Measurements from ENCODE around the gene POR. TPM values are rescaled to one million over a fixed set of nuclear protein-coding genes. Genes with fewer than 3 reads are reported as not detected.
"Not testable (repeated sequence)": the region's sequence is repeated elsewhere in the genome, so short reads cannot be mapped to it uniquely, and the experiment has no call there.

POR gene
- total and polyA plus RNA-seq, 10 donors = 49.1 to 170 (median 117) TPM

DNA sequence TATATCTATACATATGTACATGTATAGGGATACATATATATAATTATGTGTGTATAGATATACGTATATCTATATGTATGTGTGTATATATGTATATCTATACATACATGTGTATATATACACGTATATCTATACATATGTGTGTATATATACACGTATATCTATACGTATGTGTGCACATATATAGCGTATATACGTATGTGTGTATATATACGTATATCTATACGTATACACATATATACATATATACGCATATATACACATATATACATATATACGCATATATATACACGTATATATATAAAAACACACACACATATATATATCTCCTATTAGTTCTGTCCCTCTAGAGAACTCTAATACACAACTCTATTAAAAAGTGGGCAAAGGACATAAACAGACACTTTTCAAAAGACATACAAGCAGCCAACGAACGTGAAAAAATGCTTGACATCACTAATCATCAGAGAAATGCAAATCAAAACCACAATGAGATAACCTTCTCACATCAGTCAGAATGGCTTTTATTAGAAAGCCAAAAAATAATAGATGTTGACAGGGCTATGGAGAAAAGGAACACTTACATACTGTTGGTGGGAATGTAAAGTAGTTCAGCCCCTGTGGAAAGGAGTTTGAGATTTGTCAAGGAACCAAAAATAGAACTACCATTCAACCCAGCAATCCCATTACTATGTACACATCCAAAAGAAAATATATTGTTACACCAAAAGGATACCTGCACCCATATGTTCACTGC is 101.4 kb downstream of the POR start:
- peaks cover 0 to 98% (median 28%) of the 10 kb centered on the region in 6 donors for H3K36me3 ChIP-seq
- DNase-seq = no peak
- intact Hi-C loops (cut with DNase I; ENCODE audit: low total_unique reads) = no loop called here
- H3K4me3 ChIP-seq = no peak overlapping the region
- H3K27ac ChIP-seq = no peak overlapping the region
- WGBS, 5 donors = 90 to 95% (median 93%) methylated on average over 13 of the region's 13 CpGs
- H3K9me3 ChIP-seq = no peaks in the 10 kb centered on the region
- H3K4me1 ChIP-seq = peaks cover 0 to 12% (median 7%) of the 10 kb centered on the region in 6 donors
- no peaks in the 10 kb centered on the region for H3K27me3 ChIP-seq (replicated peaks in 1 of 7)
- TF ChIP-seq POLR2AphosphoS5 (IDR thresholded peaks at IDR 0.05) (no peak), POLR2A (IDR thresholded peaks at IDR 0.05) (no peak)
- TF ChIP-seq, protein P1, sequence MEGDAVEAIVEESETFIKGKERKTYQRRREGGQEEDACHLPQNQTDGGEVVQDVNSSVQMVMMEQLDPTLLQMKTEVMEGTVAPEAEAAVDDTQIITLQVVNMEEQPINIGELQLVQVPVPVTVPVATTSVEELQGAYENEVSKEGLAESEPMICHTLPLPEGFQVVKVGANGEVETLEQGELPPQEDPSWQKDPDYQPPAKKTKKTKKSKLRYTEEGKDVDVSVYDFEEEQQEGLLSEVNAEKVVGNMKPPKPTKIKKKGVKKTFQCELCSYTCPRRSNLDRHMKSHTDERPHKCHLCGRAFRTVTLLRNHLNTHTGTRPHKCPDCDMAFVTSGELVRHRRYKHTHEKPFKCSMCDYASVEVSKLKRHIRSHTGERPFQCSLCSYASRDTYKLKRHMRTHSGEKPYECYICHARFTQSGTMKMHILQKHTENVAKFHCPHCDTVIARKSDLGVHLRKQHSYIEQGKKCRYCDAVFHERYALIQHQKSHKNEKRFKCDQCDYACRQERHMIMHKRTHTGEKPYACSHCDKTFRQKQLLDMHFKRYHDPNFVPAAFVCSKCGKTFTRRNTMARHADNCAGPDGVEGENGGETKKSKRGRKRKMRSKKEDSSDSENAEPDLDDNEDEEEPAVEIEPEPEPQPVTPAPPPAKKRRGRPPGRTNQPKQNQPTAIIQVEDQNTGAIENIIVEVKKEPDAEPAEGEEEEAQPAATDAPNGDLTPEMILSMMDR (IDR thresholded peaks at IDR 0.05 in 8 of 11, conservative IDR thresholded peaks at IDR 0.05 in 3 of 11) = no peak

DNA sequence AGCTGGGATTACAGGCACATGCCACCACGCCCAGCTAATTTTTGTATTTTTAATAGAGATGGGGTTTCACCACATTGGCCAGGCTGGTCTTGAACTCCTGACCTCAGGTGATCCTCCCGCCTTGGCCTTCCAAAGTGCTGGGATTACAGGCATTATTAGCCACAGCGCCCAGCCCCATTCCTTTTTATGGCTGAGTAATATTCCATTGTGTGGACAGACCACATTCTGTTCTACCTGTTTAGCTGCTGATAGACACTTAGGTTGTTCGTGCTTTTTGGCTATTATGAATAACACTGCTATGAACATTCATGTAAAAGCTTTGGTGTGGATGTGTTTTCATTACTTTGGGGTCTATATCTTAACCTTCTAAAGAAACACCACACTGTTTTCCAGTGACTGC is 103.6 kb downstream of the POR start:
- H3K4me3 ChIP-seq; intact Hi-C loops (cut with DNase I; ENCODE audit: low total_unique reads); DNase-seq; H3K27me3 ChIP-seq (replicated peaks in 1 of 7); H3K9me3 ChIP-seq; H3K27ac ChIP-seq: not testable (repeated sequence)
- Histone ChIP-seq H3K4me1 (peaks cover 5 to 28% (median 19%) of the 10 kb centered on the region in 6 donors), H3K36me3 (peaks cover 0 to 92% (median 21%) of the 10 kb centered on the region in 6 donors)
- WGBS, 5 donors = 93 to 98% (median 98%) methylated on average over 4 of the region's 4 CpGs

DNA sequence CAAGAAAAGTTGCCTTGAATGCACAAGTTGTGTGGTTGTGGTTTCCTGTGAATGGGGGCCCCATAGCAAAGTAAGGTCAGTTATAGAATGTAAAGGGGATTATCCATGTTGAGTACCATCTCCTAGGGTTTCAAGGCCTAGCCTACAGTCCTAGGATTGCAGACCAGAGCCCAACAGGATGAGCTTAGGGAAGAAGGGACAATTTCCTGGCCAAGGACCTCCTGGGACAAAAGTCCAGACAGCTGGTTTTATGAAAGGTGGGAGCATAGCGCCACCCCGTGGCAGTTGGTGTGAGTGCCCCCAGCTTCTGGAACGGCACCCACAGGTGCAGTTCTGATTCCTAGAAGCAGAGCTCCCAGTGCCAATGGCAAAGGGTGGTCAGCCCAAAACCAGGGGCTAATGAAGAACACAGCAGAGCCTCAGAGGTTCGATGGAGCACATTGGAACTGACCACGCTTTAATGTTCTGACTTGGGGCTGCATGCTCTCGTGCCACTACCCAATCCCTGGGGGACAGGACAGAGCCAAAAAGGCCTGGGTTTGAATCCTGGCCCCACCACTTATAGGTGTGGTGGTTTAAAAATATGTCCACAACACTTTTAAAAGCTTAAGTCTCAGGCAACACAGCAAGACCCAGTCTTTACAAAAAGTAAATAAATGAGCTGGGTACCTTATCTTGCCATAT is 105.2 kb downstream of the POR start:
- WGBS, 5 donors = 40 to 84% (median 44%) methylated on average over 3 to 6 of the region's 6 CpGs
- TF ChIP-seq, protein P1 (IDR thresholded peaks at IDR 0.05 in 8 of 11, conservative IDR thresholded peaks at IDR 0.05 in 3 of 11) = peak; percentile 79 to 94 (median 88)
- TF ChIP-seq POLR2A (IDR thresholded peaks at IDR 0.05) = no peak
- TF ChIP-seq POLR2AphosphoS5 (IDR thresholded peaks at IDR 0.05) = peak in 1 of 3 donors; percentile 48
- H3K4me1 ChIP-seq = peaks cover 5 to 30% (median 19%) of the 10 kb centered on the region in 6 donors
- H3K27ac ChIP-seq = no peak overlapping the region
- no peaks in the 10 kb centered on the region for H3K27me3 ChIP-seq (replicated peaks in 1 of 7)
- no peaks in the 10 kb centered on the region for H3K9me3 ChIP-seq
- peaks cover 0 to 92% (median 19%) of the 10 kb centered on the region in 6 donors for H3K36me3 ChIP-seq
- intact Hi-C loops (cut with DNase I; ENCODE audit: low total_unique reads) = loop anchor here (2.0 kb wide), 1 partner anchor 153 kb away; no protein-coding TSS in a partner anchor
- peak; percentile 91 for DNase-seq
- no peak overlapping the region for H3K4me3 ChIP-seq

DNA sequence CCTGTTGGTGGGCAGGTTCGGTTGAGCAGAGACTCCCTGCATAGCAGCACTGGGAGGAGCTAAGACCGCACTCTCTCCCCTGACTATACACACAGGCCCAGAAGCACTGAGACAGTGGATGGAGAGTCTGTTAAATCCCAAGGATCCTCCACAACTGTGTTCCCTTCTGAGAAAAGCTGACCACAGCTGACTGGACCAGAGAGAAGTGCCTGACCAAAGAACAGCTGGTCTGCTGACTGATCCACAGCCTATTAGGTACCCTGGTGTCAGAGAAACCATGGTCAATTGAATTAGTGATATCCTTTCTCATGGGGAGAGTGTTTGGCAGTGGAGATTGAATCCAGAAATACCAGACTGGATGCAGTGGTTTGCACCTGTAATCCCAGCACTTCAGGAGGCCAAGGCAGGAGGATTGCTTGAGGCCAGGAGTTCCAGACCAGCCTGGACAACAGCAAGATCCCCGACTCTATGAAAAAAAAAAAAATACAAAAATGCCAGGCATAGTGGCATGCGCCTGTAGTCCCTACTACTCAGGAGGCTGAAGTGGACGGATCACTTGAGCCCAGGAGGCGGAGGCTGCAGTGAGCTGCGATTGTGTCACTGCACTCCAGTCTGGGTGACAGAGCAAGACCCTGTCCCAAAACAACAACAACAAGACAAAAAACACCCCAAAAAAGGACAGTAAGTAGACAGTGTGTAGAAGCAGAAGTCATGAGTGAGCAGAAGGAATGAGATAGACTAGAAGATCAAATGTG is 107.2 kb downstream of the POR start:
- Histone ChIP-seq H3K27ac (peak overlapping the region in 2 of 8 donors; percentile 11 to 53), H3K36me3 (peaks cover 0 to 94% (median 26%) of the 10 kb centered on the region in 6 donors), H3K4me3 (peak overlapping the region in 1 of 8 donors; percentile 37), H3K9me3 (no peaks in the 10 kb centered on the region), H3K4me1 (peaks cover 5 to 30% (median 19%) of the 10 kb centered on the region in 6 donors), H3K27me3 (replicated peaks in 1 of 7) (no peaks in the 10 kb centered on the region)
- WGBS, 5 donors = 90 to 97% (median 94%) methylated on average over 7 of the region's 7 CpGs
- DNase-seq = no peak
- TF ChIP-seq, protein P1 (IDR thresholded peaks at IDR 0.05 in 8 of 11, conservative IDR thresholded peaks at IDR 0.05 in 3 of 11) = no peak
- TF ChIP-seq POLR2A (IDR thresholded peaks at IDR 0.05) (no peak), POLR2AphosphoS5 (IDR thresholded peaks at IDR 0.05) (no peak)
- intact Hi-C loops (cut with DNase I; ENCODE audit: low total_unique reads) = no loop called here
